ENCODE measurements around the gene P3H3. TPM values are rescaled to one million over a fixed set of nuclear protein-coding genes. Genes with fewer than 3 reads are reported as not detected.

The P3H3 gene
- total RNA-seq, 4 donors from 2014 or later: 5.6 to 11.3 (median 6.8) TPM

DNA sequence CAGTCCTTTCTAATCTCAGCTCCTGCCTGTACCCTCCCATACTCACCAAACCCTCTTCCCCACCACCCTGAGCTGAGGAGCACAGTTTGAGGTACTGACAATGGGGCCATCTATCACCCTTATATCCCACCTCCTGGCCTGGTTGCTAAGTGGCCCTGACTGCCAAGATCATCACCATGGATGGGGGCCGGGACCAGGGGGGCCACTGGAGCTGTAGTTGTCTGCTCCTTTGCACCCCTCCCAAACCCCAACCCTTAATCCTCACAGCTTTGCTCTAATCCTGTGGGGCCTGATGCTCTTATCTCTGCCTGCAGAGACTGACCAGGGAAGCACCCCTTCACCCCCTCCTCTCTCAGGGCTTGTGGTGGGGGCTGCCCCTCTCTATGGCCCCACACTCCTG lies 12.1 kb downstream of the P3H3 start:
- TF ChIP-seq, protein P1, sequence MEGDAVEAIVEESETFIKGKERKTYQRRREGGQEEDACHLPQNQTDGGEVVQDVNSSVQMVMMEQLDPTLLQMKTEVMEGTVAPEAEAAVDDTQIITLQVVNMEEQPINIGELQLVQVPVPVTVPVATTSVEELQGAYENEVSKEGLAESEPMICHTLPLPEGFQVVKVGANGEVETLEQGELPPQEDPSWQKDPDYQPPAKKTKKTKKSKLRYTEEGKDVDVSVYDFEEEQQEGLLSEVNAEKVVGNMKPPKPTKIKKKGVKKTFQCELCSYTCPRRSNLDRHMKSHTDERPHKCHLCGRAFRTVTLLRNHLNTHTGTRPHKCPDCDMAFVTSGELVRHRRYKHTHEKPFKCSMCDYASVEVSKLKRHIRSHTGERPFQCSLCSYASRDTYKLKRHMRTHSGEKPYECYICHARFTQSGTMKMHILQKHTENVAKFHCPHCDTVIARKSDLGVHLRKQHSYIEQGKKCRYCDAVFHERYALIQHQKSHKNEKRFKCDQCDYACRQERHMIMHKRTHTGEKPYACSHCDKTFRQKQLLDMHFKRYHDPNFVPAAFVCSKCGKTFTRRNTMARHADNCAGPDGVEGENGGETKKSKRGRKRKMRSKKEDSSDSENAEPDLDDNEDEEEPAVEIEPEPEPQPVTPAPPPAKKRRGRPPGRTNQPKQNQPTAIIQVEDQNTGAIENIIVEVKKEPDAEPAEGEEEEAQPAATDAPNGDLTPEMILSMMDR (IDR thresholded peaks at IDR 0.05; ENCODE audit: low read depth): no peak

DNA sequence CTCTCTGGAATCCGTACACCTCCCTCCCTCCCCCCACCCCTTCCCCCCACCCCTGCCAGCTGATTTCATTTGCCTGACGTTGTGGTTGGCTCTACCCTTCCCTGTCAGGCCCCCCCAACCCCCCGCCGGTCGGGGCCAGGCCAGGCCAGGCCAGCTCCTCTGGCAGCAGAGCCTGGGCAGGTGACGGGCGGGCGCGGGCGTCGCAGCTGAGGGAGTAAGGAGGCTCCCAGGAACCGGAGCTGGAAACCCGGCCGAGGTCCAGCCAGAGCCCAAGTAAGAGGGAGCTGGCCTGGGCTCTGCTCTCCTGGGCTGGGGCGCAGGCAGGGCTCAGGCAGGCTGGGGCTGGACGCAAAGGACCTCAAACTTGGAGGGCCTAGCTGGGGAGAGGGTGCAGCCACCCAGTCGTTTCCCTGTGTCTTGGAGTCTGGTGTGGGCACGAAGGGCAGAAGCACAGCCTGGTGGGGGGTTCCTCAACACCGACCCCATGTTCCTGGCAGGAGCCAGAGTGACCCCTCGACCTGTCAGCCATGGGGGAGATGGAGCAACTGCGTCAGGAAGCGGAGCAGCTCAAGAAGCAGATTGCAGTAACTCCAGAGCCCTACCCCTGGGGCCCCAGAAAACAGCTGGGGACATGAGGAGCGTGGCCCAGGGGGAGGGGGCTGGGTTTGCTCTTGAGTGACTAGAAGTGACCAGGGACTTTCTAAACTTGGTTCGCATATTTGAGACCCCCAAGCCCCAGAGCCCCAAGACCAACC lies 12.7 kb downstream of the P3H3 start, which contains the start of gene GNB3:
TSS of gene GNB3 (plus strand) at position 165 of the 755 bp plus-strand sequence. CDS start at position 528, 363 bp downstream.
- TF ChIP-seq, protein P1 (IDR thresholded peaks at IDR 0.05; ENCODE audit: low read depth): no peak

DNA sequence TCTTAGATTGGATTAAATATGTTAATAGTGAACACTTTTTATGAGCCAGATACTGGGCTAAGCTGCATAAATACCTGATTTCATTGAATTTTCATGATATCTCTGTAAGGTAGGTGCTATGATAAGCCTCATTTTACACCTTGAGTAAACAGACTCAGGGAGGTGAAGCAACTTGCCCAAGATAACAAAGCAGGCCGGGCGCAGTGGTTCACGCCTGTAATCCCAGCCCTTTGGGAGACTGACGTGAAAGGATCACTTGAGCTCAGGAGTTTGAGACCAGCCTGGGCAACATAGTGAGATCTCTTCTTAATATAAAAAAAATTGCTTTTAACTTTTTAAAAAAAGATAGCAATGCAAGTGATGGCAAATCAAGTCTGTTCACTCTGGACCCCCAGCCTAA lies 13.9 kb downstream of the P3H3 start:
- TF ChIP-seq, protein P1 (IDR thresholded peaks at IDR 0.05; ENCODE audit: low read depth): no peak

DNA sequence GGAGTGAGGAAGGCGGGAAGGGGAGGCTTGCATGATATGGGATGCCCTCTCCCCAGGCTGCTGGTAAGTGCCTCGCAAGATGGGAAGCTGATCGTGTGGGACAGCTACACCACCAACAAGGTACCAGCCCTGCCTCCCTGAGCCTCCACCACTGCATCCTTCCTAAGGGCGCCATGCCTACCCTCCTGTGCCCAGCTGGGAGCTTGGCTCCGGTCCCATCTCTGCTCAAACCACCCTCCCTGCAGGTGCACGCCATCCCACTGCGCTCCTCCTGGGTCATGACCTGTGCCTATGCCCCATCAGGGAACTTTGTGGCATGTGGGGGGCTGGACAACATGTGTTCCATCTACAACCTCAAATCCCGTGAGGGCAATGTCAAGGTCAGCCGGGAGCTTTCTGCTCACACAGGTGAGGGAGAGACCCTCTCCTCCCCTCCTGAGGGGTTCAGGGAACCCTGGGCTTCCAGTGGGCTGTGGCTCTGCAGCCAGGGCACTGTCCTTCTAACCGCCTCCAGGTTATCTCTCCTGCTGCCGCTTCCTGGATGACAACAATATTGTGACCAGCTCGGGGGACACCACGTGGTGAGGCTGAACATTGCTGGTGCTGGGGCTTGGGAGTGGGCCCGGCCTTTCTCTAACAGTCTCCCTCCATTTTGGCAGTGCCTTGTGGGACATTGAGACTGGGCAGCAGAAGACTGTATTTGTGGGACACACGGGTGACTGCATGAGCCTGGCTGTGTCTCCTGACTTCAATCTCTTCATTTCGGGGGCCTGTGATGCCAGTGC lies 15.1 kb downstream of the P3H3 start:
- TF ChIP-seq, protein P1 (IDR thresholded peaks at IDR 0.05; ENCODE audit: low read depth): no peak

DNA sequence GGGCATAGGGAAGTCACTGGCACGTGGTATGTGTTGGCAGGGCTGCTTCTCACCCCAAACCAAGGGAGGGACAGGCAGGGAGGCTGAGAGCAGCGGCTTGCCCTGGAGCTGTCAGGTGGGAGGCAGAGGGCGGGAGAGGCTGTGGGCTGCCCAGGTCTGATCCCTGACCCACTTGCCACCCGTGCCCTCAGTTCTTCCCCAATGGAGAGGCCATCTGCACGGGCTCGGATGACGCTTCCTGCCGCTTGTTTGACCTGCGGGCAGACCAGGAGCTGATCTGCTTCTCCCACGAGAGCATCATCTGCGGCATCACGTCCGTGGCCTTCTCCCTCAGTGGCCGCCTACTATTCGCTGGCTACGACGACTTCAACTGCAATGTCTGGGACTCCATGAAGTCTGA lies 17.2 kb downstream of the P3H3 start:
- TF ChIP-seq, protein P1 (IDR thresholded peaks at IDR 0.05; ENCODE audit: low read depth): no peak

DNA sequence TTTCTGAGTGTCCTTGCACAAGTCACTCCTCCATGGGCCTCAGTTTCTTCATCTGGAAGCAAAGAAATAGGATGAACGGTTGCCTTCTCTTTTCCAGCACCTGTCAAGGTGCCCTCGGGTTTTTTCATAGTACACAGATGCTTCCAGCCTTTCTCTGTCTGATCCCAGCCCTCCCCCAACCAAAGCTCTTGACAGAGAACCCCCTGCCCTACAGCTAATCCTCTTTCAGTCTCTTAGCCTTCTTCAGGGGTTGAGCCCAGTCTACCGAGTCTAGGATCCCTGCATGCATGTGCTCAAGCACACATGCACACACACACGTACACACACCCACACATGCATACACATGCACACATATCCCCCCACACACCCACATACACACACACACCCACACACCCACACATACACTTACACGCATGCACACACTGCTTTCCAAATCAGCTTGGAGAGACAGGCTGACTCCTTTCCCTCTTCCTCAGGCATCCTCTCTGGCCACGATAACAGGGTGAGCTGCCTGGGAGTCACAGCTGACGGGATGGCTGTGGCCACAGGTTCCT lies 18.2 kb downstream of the P3H3 start:
- TF ChIP-seq, protein P1 (IDR thresholded peaks at IDR 0.05; ENCODE audit: low read depth): no peak

DNA sequence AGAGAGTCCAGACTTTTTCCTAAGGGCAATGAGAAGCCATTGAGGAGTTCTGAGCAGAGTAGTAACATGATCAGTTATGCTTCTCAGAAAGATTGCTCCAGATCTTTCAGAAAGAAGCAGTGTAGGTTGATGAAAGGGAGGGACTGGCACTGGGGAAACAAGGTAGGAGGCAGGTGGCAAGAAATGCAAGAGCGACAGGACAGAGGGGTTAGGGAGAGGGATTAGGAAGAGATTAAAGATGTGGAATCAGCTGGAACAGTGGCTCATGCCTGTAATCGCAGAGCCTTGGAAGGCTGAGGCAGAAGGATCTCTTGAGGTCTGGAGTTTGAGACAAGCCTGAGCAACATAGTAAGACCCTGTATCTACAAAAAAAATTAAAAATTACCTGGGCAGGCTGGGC lies 19.5 kb downstream of the P3H3 start:
- TF ChIP-seq, protein P1 (IDR thresholded peaks at IDR 0.05; ENCODE audit: low read depth): no peak
